ENCODE data around the gene LOXL1. TPM values are rescaled to one million over a fixed set of nuclear protein-coding genes. Genes with fewer than 3 reads are reported as not detected.
A peak's percentile ranks its signal among the peaks of the same experiment; 100 is the strongest.

Gene LOXL1
- polyA plus RNA-seq, 1 donor from 2014 or later = 2.1 TPM

- no peaks in the 10 kb centered on the region for H3K9me2 ChIP-seq (ENCODE audit: insufficient read depth, low read length)
- TF ChIP-seq REST (IDR thresholded peaks at IDR 0.05; ENCODE audit: borderline replicate concordance) (no peak), CTCF (IDR thresholded peaks at IDR 0.05; ENCODE audit: poor library complexity, severe bottlenecking) (peak; percentile 42)
- no peaks in the 10 kb centered on the region for H4K20me1 ChIP-seq (ENCODE audit: insufficient read depth)
- peaks cover 29% of the 10 kb centered on the region for H3K27me3 ChIP-seq (ENCODE audit: insufficient read depth, low read depth, low read length)
- peak overlapping the region; percentile 21 for H3K4me3 ChIP-seq (ENCODE audit: low read length)
- no peak overlapping the region for H3K4me2 ChIP-seq (ENCODE audit: low read length)
- no peak overlapping the region for H2AFZ ChIP-seq (ENCODE audit: low read depth, low read length)
- H3F3A ChIP-seq (ENCODE audit: insufficient read depth, low read length, poor library complexity, severe bottlenecking) = no peaks in the 10 kb centered on the region
- no peak overlapping the region for H3K27ac ChIP-seq (ENCODE audit: low read length)
- H3K9ac ChIP-seq (ENCODE audit: low read length) = no peak overlapping the region
- no peaks in the 10 kb centered on the region for H3K79me2 ChIP-seq (replicated peaks; ENCODE audit: insufficient read depth, low read length)
- H3K9me3 ChIP-seq (ENCODE audit: low read length) = no peaks in the 10 kb centered on the region
- no peaks in the 10 kb centered on the region for H3K36me3 ChIP-seq (ENCODE audit: insufficient read depth, low read length)
Measured at GRCh38 chr15:73927476-73928240, 1.4 kb downstream of the LOXL1 start.

- no peaks in the 10 kb centered on the region for H3K79me2 ChIP-seq (replicated peaks; ENCODE audit: insufficient read depth, low read length)
- H3K9ac ChIP-seq (ENCODE audit: low read length) = no peak overlapping the region
- H3K9me2 ChIP-seq (ENCODE audit: insufficient read depth, low read length) = no peaks in the 10 kb centered on the region
- no peaks in the 10 kb centered on the region for H4K20me1 ChIP-seq (ENCODE audit: insufficient read depth)
- H3K27ac ChIP-seq (ENCODE audit: low read length) = no peak overlapping the region
- peak overlapping the region; percentile 21 for H3K4me3 ChIP-seq (ENCODE audit: low read length)
- H3F3A ChIP-seq (ENCODE audit: insufficient read depth, low read length, poor library complexity, severe bottlenecking) = no peaks in the 10 kb centered on the region
- no peak overlapping the region for H2AFZ ChIP-seq (ENCODE audit: low read depth, low read length)
- peaks cover 29% of the 10 kb centered on the region for H3K27me3 ChIP-seq (ENCODE audit: insufficient read depth, low read depth, low read length)
- H3K36me3 ChIP-seq (ENCODE audit: insufficient read depth, low read length) = no peaks in the 10 kb centered on the region
- no peak overlapping the region for H3K4me2 ChIP-seq (ENCODE audit: low read length)
- no peak for TF ChIP-seq POLR2AphosphoS5 (IDR thresholded peaks at IDR 0.05)
- TF ChIP-seq EZH2 (IDR thresholded peaks at IDR 0.05; ENCODE audit: borderline replicate concordance, insufficient read depth, low read length, poor library complexity, severe bottlenecking) = no peak
- no peaks in the 10 kb centered on the region for H3K9me3 ChIP-seq (ENCODE audit: low read length)
Measured at GRCh38 chr15:73928241-73928579, 1.9 kb downstream of the LOXL1 start.

GRCh38 chr15:73928971-73929627 lies 2.8 kb downstream of the LOXL1 start:
- Histone ChIP-seq H3K27me3 (ENCODE audit: insufficient read depth, low read depth, low read length) (peaks cover 29% of the 10 kb centered on the region), H3K4me2 (ENCODE audit: low read length) (no peak overlapping the region), H3K4me3 (ENCODE audit: low read length) (no peak overlapping the region), H3F3A (ENCODE audit: insufficient read depth, low read length, poor library complexity, severe bottlenecking) (no peaks in the 10 kb centered on the region), H3K36me3 (ENCODE audit: insufficient read depth, low read length) (no peaks in the 10 kb centered on the region), H2AFZ (ENCODE audit: low read depth, low read length) (no peak overlapping the region), H3K79me2 (replicated peaks; ENCODE audit: insufficient read depth, low read length) (no peaks in the 10 kb centered on the region), H3K9me3 (ENCODE audit: low read length) (no peaks in the 10 kb centered on the region), H3K9me2 (ENCODE audit: insufficient read depth, low read length) (no peaks in the 10 kb centered on the region), H3K9ac (ENCODE audit: low read length) (no peak overlapping the region), H3K27ac (ENCODE audit: low read length) (no peak overlapping the region), H4K20me1 (ENCODE audit: insufficient read depth) (no peaks in the 10 kb centered on the region)
- TF ChIP-seq TAF1 (IDR thresholded peaks at IDR 0.05; ENCODE audit: low read depth) (no peak), CTCF (IDR thresholded peaks at IDR 0.05; ENCODE audit: poor library complexity, severe bottlenecking) (no peak), RAD21 (conservative IDR thresholded peaks at IDR 0.05) (no peak), REST (IDR thresholded peaks at IDR 0.05; ENCODE audit: borderline replicate concordance) (no peak), EP300 (conservative IDR thresholded peaks at IDR 0.05; ENCODE audit: poor library complexity, severe bottlenecking) (no peak), EZH2 (IDR thresholded peaks at IDR 0.05; ENCODE audit: borderline replicate concordance, insufficient read depth, low read length, poor library complexity, severe bottlenecking) (no peak), POLR2AphosphoS5 (IDR thresholded peaks at IDR 0.05) (no peak), SMC3 (conservative IDR thresholded peaks at IDR 0.05; ENCODE audit: poor library complexity) (no peak), MXI1 (conservative IDR thresholded peaks at IDR 0.05; ENCODE audit: poor library complexity, severe bottlenecking) (no peak)
